Measurements from ENCODE around the gene GALNT10. TPM values are rescaled to one million over a fixed set of nuclear protein-coding genes. Genes with fewer than 3 reads are reported as not detected.

GALNT10 gene
- total RNA-seq, 1 experiment from 2014 or later = 22.9 TPM

DNA sequence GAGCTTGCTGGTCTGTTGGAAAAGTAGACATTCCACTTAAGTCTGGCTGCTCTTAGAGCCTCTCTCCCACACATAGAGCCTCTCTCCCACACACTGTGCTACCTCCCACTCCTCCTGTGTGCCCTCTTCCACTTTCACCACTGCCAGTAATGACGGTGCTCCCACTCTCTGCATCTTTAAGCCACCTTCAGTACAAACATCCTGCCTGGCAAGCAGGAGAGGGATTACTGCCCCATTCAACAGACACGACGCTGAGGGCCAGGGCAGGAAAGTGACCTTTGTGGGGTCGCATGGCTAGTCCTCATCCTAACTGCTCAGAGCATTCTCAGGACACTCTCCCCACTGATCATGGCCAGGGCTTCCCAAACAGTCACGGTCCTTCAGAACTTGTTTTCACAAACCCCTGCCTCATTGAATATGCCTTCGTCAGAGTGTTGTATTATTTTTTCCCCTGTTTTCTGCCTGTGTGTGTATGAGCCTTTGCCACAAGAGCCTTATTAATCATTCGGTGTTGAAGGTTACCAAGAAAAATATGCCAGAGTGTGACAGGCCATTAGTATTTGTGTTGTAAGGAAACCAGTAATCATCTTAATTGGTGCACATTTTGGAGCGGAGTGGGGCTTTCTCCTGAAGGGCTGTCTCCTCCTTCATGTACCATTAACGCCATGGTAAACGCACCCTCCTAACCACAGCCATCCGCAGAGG lies 168.1 kb downstream of the GALNT10 start:
- ChIA-PET CTCF (no interaction called here), POLR2A (no interaction called here)
- Mint-ChIP-seq H3K4me1 (peaks cover 30% of the 10 kb centered on the region), H3K36me3 (no peaks in the 10 kb centered on the region), H3K9me3 (no peaks in the 10 kb centered on the region), H3K4me3 (no peak overlapping the region), H3K27ac (no peak overlapping the region; the same call in 1 of the 2 replicates), H3K27me3 (ENCODE audit: low read depth) (no peaks in the 10 kb centered on the region)
- ATAC-seq (no peak), DNase-seq (ENCODE audit: low spot score) (no peak)
- TF ChIP-seq ZNF396 (CRISPR knock-in tag; IDR thresholded peaks at IDR 0.05; ENCODE audit: borderline replicate concordance) (no peak), SMAD3 (CRISPR knock-in tag; IDR thresholded peaks at IDR 0.05; ENCODE audit: borderline replicate concordance) (no peak), ETV6 (CRISPR knock-in tag; IDR thresholded peaks at IDR 0.05) (no peak), MYBL2 (CRISPR knock-in tag; IDR thresholded peaks at IDR 0.05) (no peak), CREB1 (CRISPR knock-in tag; IDR thresholded peaks at IDR 0.05) (no peak), ZNF423 (CRISPR knock-in tag; IDR thresholded peaks at IDR 0.05) (no peak), NFYB (CRISPR knock-in tag; conservative IDR thresholded peaks at IDR 0.05; ENCODE audit: low read depth) (no peak), ZNF317 (CRISPR knock-in tag; IDR thresholded peaks at IDR 0.05; ENCODE audit: borderline replicate concordance, low read depth) (no peak), RORB (CRISPR knock-in tag; IDR thresholded peaks at IDR 0.05) (no peak), ZNF263 (CRISPR knock-in tag; IDR thresholded peaks at IDR 0.05; ENCODE audit: low read depth) (no peak), SOX15 (CRISPR knock-in tag; IDR thresholded peaks at IDR 0.05) (no peak)
- TF ChIP-seq, protein P1, sequence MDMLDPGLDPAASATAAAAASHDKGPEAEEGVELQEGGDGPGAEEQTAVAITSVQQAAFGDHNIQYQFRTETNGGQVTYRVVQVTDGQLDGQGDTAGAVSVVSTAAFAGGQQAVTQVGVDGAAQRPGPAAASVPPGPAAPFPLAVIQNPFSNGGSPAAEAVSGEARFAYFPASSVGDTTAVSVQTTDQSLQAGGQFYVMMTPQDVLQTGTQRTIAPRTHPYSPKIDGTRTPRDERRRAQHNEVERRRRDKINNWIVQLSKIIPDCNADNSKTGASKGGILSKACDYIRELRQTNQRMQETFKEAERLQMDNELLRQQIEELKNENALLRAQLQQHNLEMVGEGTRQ (CRISPR knock-in tag; IDR thresholded peaks at IDR 0.05) = no peak
- TF ChIP-seq, protein P2, sequence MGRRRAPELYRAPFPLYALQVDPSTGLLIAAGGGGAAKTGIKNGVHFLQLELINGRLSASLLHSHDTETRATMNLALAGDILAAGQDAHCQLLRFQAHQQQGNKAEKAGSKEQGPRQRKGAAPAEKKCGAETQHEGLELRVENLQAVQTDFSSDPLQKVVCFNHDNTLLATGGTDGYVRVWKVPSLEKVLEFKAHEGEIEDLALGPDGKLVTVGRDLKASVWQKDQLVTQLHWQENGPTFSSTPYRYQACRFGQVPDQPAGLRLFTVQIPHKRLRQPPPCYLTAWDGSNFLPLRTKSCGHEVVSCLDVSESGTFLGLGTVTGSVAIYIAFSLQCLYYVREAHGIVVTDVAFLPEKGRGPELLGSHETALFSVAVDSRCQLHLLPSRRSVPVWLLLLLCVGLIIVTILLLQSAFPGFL (CRISPR knock-in tag; IDR thresholded peaks at IDR 0.05; ENCODE audit: borderline replicate concordance) = no peak
- TF ChIP-seq, protein P3, sequence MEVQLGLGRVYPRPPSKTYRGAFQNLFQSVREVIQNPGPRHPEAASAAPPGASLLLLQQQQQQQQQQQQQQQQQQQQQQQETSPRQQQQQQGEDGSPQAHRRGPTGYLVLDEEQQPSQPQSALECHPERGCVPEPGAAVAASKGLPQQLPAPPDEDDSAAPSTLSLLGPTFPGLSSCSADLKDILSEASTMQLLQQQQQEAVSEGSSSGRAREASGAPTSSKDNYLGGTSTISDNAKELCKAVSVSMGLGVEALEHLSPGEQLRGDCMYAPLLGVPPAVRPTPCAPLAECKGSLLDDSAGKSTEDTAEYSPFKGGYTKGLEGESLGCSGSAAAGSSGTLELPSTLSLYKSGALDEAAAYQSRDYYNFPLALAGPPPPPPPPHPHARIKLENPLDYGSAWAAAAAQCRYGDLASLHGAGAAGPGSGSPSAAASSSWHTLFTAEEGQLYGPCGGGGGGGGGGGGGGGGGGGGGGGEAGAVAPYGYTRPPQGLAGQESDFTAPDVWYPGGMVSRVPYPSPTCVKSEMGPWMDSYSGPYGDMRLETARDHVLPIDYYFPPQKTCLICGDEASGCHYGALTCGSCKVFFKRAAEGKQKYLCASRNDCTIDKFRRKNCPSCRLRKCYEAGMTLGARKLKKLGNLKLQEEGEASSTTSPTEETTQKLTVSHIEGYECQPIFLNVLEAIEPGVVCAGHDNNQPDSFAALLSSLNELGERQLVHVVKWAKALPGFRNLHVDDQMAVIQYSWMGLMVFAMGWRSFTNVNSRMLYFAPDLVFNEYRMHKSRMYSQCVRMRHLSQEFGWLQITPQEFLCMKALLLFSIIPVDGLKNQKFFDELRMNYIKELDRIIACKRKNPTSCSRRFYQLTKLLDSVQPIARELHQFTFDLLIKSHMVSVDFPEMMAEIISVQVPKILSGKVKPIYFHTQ (CRISPR knock-in tag; IDR thresholded peaks at IDR 0.05) = no peak
- TF ChIP-seq, protein P4, sequence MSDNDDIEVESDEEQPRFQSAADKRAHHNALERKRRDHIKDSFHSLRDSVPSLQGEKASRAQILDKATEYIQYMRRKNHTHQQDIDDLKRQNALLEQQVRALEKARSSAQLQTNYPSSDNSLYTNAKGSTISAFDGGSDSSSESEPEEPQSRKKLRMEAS (CRISPR knock-in tag; IDR thresholded peaks at IDR 0.05) = no peak
- TF ChIP-seq, protein P5, sequence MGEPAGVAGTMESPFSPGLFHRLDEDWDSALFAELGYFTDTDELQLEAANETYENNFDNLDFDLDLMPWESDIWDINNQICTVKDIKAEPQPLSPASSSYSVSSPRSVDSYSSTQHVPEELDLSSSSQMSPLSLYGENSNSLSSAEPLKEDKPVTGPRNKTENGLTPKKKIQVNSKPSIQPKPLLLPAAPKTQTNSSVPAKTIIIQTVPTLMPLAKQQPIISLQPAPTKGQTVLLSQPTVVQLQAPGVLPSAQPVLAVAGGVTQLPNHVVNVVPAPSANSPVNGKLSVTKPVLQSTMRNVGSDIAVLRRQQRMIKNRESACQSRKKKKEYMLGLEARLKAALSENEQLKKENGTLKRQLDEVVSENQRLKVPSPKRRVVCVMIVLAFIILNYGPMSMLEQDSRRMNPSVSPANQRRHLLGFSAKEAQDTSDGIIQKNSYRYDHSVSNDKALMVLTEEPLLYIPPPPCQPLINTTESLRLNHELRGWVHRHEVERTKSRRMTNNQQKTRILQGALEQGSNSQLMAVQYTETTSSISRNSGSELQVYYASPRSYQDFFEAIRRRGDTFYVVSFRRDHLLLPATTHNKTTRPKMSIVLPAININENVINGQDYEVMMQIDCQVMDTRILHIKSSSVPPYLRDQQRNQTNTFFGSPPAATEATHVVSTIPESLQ (CRISPR knock-in tag; IDR thresholded peaks at IDR 0.05) = no peak

DNA sequence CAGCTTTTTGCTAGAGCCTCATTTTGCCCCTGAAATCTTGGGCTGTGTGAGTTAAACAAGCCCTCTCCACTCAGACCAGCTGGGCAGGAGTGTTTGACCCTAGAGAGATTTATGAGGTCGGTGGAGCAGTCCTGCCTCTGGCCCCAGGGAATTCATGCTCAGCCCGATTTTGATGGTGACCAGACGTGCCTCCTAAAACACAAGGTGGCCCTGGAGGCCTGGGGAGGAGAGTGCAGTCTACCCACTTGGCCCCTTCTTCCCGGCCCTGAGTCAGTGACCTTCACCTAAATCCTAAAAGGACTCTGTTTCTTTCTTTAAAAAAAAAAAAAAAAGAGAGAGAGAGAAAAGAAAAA lies 168.7 kb downstream of the GALNT10 start:
- ATAC-seq = no peak
- DNase-seq (ENCODE audit: low spot score) = no peak
- Mint-ChIP-seq H3K36me3 (no peaks in the 10 kb centered on the region), H3K27ac (no peak overlapping the region), H3K4me1 (peaks cover 30% of the 10 kb centered on the region), H3K9me3 (no peaks in the 10 kb centered on the region), H3K4me3 (no peak overlapping the region), H3K27me3 (ENCODE audit: low read depth) (no peaks in the 10 kb centered on the region)
- ChIA-PET CTCF (no interaction called here), POLR2A (no interaction called here)
- TF ChIP-seq JUN (CRISPR knock-in tag; IDR thresholded peaks at IDR 0.05) (no peak), NR3C1 (CRISPR knock-in tag; conservative IDR thresholded peaks at IDR 0.05; ENCODE audit: low read depth) (no peak), ZBTB21 (CRISPR knock-in tag; IDR thresholded peaks at IDR 0.05; ENCODE audit: borderline replicate concordance) (no peak), IRF2 (CRISPR knock-in tag; IDR thresholded peaks at IDR 0.05; ENCODE audit: borderline replicate concordance, low read depth) (no peak), ZNF396 (CRISPR knock-in tag; IDR thresholded peaks at IDR 0.05; ENCODE audit: borderline replicate concordance) (no peak), FOXP1 (CRISPR knock-in tag; IDR thresholded peaks at IDR 0.05; ENCODE audit: borderline replicate concordance) (no peak), NFATC4 (CRISPR knock-in tag; IDR thresholded peaks at IDR 0.05) (no peak), SP1 (CRISPR knock-in tag; conservative IDR thresholded peaks at IDR 0.05) (no peak), TCF7 (CRISPR knock-in tag; IDR thresholded peaks at IDR 0.05; ENCODE audit: low read depth) (no peak)
- TF ChIP-seq, protein P6, sequence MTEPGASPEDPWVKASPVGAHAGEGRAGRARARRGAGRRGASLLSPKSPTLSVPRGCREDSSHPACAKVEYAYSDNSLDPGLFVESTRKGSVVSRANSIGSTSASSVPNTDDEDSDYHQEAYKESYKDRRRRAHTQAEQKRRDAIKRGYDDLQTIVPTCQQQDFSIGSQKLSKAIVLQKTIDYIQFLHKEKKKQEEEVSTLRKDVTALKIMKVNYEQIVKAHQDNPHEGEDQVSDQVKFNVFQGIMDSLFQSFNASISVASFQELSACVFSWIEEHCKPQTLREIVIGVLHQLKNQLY (CRISPR knock-in tag; IDR thresholded peaks at IDR 0.05) = no peak
- TF ChIP-seq, protein P2 (CRISPR knock-in tag; IDR thresholded peaks at IDR 0.05; ENCODE audit: borderline replicate concordance) = no peak
- TF ChIP-seq, protein P5 (CRISPR knock-in tag; IDR thresholded peaks at IDR 0.05) = no peak

All from WTC11 (cell line).